HEK293T (cell line): Measurements from ENCODE around the gene MTREX.

Experiments
- CTCF ChIA-PET: fragments of 350-600 bp; formaldehyde crosslinking; extraction: SDS; loops from one replicate; lab custom pipeline; 2021; ENCODE audit warnings: antibody characterized with exemption, inconsistent platforms; lab: Yijun Ruan, JAX
- POLR2A ChIA-PET: fragments of 350-600 bp; formaldehyde crosslinking; extraction: SDS; loops from one replicate; lab custom pipeline; 2020; ENCODE audit warnings: antibody characterized with exemption, inconsistent platforms; lab: Yijun Ruan, JAX
- DNase-seq: peaks from one replicate; pipeline ENCODE4 v3.0.0; 2012; ENCODE audit warnings: mixed read lengths; ENCODE audit errors: extremely low spot score
- ARNT ChIP-seq: fragments of 450-650 bp; IDR thresholded peaks from 2 replicates; pipeline ENCODE4 v1.6.1; 2017; ENCODE audit warnings: mild to moderate bottlenecking
- BHLHE40 ChIP-seq: fragments of 450-650 bp; IDR thresholded peaks from 2 replicates; pipeline ENCODE4 v1.6.1; 2016; ENCODE audit warnings: mild to moderate bottlenecking, moderate library complexity, borderline replicate concordance
- CTBP1 ChIP-seq: fragments of 450-650 bp; IDR thresholded peaks from 2 replicates; pipeline ENCODE4 v1.6.1; 2016; ENCODE audit warnings: borderline replicate concordance
- ELF4 ChIP-seq: fragments of 450-650 bp; IDR thresholded peaks from 2 replicates; pipeline ENCODE4 v1.6.1; 2017; ENCODE audit warnings: antibody characterized with exemption
- FOXA1 ChIP-seq: fragments of 450-650 bp; IDR thresholded peaks from 2 replicates; pipeline ENCODE4 v1.6.1; 2016; ENCODE audit warnings: mild to moderate bottlenecking
- FOXK2 ChIP-seq: fragments of 450-650 bp; IDR thresholded peaks from 2 replicates; pipeline ENCODE4 v1.6.1; 2016; ENCODE audit warnings: mild to moderate bottlenecking
- FOXM1 ChIP-seq: fragments of 450-650 bp; IDR thresholded peaks from 2 replicates; pipeline ENCODE4 v1.6.1; 2017; ENCODE audit warnings: mild to moderate bottlenecking, borderline replicate concordance
- HDGF ChIP-seq: fragments of 450-650 bp; IDR thresholded peaks from 2 replicates; pipeline ENCODE4 v1.6.1; 2017; ENCODE audit warnings: antibody characterized with exemption, borderline replicate concordance
- L3MBTL2 ChIP-seq: fragments of 450-650 bp; conservative IDR thresholded peaks from 2 replicates; pipeline ENCODE4 v1.6.1; 2016; ENCODE audit warnings: mild to moderate bottlenecking
- LEF1 ChIP-seq: fragments of 450-650 bp; IDR thresholded peaks from 2 replicates; pipeline ENCODE4 v1.6.1; 2017; ENCODE audit warnings: mild to moderate bottlenecking, borderline replicate concordance
- NFRKB ChIP-seq: fragments of 450-650 bp; IDR thresholded peaks from 2 replicates; pipeline ENCODE4 v1.6.1; 2016; ENCODE audit warnings: mild to moderate bottlenecking, moderate library complexity
- PKNOX1 ChIP-seq: fragments of 450-650 bp; IDR thresholded peaks from 2 replicates; pipeline ENCODE4 v1.6.1; 2016
- SP1 ChIP-seq: fragments of 450-650 bp; IDR thresholded peaks from 2 replicates; pipeline ENCODE4 v1.6.1; 2017
- SUZ12 ChIP-seq: fragments of 450-650 bp; IDR thresholded peaks from 2 replicates; pipeline ENCODE4 v1.6.1; 2016; ENCODE audit warnings: mild to moderate bottlenecking
- TARDBP ChIP-seq: fragments of 450-650 bp; IDR thresholded peaks from 2 replicates; pipeline ENCODE4 v1.6.1; 2016
- ZNF384 ChIP-seq: fragments of 450-650 bp; IDR thresholded peaks from 2 replicates; pipeline ENCODE4 v1.6.1; 2016

The MTREX gene

GRCh38 chr5:55338092-55338613, 30.4 kb downstream of the MTREX start:
- ChIA-PET CTCF (no interaction called here), POLR2A (no interaction called here)
- TF ChIP-seq LEF1 (no peak), L3MBTL2 (no peak), ZNF384 (no peak), ARNT (no peak), SUZ12 (no peak), SP1 (no peak), CTBP1 (no peak), NFRKB (no peak), FOXA1 (no peak), HDGF (no peak), BHLHE40 (no peak), TARDBP (no peak), ELF4 (no peak), PKNOX1 (no peak), FOXM1 (no peak), FOXK2 (no peak)
- no peak for DNase-seq

GRCh38 chr5:55338810-55339243, 31.0 kb downstream of the MTREX start:
- no peak for DNase-seq
- ChIA-PET POLR2A (no interaction called here), CTCF (no interaction called here)
- TF ChIP-seq SUZ12 (no peak), PKNOX1 (no peak), CTBP1 (no peak), FOXK2 (no peak), SP1 (no peak), TARDBP (no peak), FOXM1 (no peak), BHLHE40 (no peak), ARNT (no peak), ZNF384 (no peak), LEF1 (no peak), L3MBTL2 (no peak), ELF4 (no peak), HDGF (no peak)

- DNase-seq, result no peak
- TF ChIP-seq TARDBP (no peak), NFRKB (no peak), FOXA1 (no peak), ARNT (no peak), BHLHE40 (no peak), LEF1 (no peak), ZNF384 (no peak), SP1 (no peak), CTBP1 (no peak), HDGF (no peak), FOXM1 (no peak), PKNOX1 (no peak), SUZ12 (no peak), L3MBTL2 (no peak), ELF4 (no peak), FOXK2 (no peak)
- CTCF ChIA-PET, result no interaction called here
- POLR2A ChIA-PET, result no interaction called here
These were observed 35.3 kb downstream of the MTREX start for GRCh38 chr5:55343107-55343506.

- ChIA-PET CTCF (interaction anchor here (0.7 kb wide), 1 partner anchor 71 kb away, joined by 3 read pairs; no protein-coding TSS in a partner anchor), POLR2A (no interaction called here)
- no peak for DNase-seq
- TF ChIP-seq FOXM1 (no peak), BHLHE40 (no peak), CTBP1 (no peak), SUZ12 (no peak), ELF4 (no peak), LEF1 (no peak), TARDBP (no peak), SP1 (no peak), FOXA1 (no peak), ZNF384 (no peak), FOXK2 (no peak), PKNOX1 (no peak), NFRKB (no peak), ARNT (no peak), L3MBTL2 (no peak)
These were observed 35.8 kb downstream of the MTREX start for GRCh38 chr5:55343609-55344008.

GRCh38 chr5:55344392-55344992, 36.7 kb downstream of the MTREX start:
- peak; percentile 34 for DNase-seq

More at GRCh38 chr5:55344392-55344992, 36.7 kb downstream of the MTREX start:
- ChIA-PET POLR2A (no interaction called here), CTCF (interaction anchor here (0.7 kb wide), 1 partner anchor 70 kb away, joined by 3 read pairs; no protein-coding TSS in a partner anchor)
- no peak for TF ChIP-seq SUZ12
- TF ChIP-seq CTBP1, result no peak
- no peak for TF ChIP-seq L3MBTL2
- no peak for TF ChIP-seq SP1
- TF ChIP-seq FOXK2, result no peak
- no peak for TF ChIP-seq PKNOX1
- no peak for TF ChIP-seq TARDBP
- TF ChIP-seq ZNF384, result no peak
- TF ChIP-seq BHLHE40, result no peak
